NCI-H187 (cell line): Measurements from ENCODE around the gene CCDC192.

Experiments used
- DNase-seq, 2 experiments: peaks; one replicate each; lab custom pipeline; 2025; lab: John Stamatoyannopoulos, UW

Gene CCDC192

GRCh38 chr5:127810017-127810416 is 106.8 kb downstream of the CCDC192 start:
- DNase-seq: no peak

- no peak for DNase-seq
These were observed 107.7 kb downstream of the CCDC192 start for GRCh38 chr5:127810707-127811490.

DNA sequence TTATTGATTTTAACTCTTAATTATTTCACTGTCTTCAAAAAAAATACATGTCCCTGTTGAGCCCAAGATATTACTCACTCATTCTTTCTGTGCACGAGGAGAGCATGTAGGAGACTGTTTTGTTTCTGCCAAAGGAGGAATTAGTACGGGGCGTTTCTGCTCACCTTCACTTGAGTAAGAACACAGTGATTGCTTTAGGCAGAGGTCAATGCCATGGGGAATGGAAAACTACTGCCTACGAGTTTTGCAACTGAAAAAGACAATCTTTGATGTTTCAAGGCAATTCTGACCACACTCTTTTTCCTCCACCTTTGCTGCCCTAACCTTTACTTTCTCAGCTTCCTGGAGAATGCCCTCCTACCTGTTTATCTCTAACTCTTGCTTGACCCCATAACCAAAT is 109.4 kb downstream of the CCDC192 start:
- no peak for DNase-seq

GRCh38 chr5:127813633-127814587 is 110.7 kb downstream of the CCDC192 start:
- no peak for DNase-seq

DNA sequence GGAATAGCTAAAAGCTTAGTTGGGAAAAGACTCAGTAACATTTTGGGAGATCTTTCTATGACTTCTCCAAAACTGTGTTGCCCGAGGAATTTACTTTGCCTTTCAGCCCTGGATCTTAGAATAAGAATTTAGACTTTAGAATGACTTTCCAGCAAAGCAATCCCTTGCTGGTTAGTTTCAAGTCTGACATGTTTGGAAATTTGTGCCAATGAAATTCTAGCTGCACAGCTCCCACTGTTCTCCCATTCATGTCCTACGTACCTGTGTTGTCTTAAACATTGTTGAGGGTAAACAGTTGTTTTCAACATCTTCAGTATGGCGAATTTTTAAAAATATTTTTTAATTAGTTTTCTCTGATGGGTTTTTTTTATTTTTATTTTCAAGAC is 111.4 kb downstream of the CCDC192 start:
- no peak for DNase-seq

DNA sequence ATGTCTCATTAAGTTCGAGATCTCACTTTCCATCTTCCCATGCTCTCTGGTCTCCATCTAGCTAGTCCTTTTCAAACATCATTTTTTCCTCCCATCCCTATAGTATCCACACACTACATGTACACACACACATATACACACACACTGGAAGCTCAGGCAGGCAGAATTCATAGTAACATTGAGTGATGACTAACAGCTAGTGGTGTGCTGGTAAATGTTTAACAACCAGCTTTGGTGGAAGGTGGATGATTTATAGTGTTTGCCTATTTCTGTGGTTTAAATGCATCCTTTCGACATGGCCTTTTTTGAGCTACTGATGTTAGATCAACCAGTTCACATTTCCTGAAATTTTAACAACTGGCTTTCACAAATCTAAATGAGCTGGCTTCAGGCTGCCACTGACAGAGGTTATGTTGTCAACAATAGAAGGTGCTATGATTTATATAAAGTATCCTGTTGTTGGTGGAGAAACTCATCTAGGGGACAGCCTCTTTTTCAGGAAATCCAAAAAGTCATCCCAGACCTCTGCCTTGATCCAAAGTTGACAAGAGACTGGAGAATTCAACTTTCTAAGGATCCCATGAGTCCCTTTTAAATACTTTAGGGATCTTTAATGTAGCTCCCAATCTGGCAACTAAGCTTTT is 117.8 kb downstream of the CCDC192 start:
- no peak for DNase-seq

- DNase-seq: no peak
These were observed 118.7 kb downstream of the CCDC192 start for GRCh38 chr5:127821896-127822295.

DNA sequence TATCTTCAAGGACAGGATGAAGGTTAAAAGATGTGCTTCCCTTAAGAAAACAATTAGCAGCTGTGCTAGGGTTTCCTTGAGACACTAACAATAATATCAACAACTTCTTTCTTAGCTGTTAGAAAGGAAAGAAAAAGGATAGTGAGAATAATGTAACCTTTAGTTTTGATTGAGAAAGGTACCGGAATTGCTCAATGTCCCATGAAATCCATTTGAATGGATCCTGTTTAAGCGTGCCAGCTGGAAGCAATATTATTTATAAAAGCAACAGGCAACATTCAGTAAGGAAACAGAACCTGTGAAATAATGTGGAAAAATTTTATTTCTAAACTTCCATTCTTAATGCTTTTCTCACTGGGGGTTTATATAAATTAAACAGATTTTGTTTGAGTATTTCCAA is 120.9 kb downstream of the CCDC192 start:
- DNase-seq: no peak

GRCh38 chr5:127826011-127826410 is 122.8 kb downstream of the CCDC192 start:
- no peak for DNase-seq

DNA sequence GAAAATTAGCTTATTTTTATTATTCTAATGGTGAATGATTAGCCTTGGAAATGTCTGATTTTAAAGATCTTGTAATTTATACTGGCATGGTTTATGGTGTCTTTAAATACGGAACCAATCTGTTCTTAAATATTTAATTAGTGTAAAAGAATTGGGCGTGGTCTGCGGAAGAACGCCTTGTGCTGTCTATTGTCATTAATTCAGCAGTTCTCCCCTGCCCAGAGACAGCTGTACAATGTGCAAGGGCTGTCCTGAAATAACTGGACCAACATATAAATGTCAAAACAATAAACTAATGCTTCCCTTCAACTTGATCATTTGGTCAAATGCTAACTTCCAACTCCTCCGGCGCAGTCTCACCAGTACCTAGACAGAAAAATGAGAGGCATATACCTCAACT is 124.3 kb downstream of the CCDC192 start:
- no peak for DNase-seq

DNA sequence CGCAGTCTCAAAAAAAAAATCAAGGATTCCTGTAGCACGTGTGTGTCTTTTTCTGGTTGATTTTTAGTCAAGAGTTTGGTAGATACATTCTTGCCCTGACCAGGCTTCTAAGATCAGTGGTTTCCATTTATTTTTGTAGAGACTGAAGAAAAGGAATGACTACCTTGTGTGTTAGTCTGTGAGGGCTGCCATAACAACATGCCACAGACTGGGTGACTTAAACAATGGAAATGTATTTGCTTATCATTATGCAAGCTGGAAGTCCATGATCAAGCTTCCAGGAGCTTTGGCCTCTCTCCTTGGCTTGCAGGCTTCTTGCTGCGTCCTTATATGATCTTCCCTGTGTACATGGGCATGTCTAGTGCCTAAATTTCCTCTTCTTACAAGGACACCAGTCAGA is 127.0 kb downstream of the CCDC192 start:
- no peak for DNase-seq

- no peak for DNase-seq
These were observed 127.8 kb downstream of the CCDC192 start for GRCh38 chr5:127830829-127831598.

- DNase-seq: no peak
These were observed 128.9 kb downstream of the CCDC192 start for GRCh38 chr5:127832067-127832466.

- DNase-seq: no peak
These were observed 130.9 kb downstream of the CCDC192 start for GRCh38 chr5:127834094-127834531.

GRCh38 chr5:127834554-127834953 is 131.4 kb downstream of the CCDC192 start:
- DNase-seq: no peak

DNA sequence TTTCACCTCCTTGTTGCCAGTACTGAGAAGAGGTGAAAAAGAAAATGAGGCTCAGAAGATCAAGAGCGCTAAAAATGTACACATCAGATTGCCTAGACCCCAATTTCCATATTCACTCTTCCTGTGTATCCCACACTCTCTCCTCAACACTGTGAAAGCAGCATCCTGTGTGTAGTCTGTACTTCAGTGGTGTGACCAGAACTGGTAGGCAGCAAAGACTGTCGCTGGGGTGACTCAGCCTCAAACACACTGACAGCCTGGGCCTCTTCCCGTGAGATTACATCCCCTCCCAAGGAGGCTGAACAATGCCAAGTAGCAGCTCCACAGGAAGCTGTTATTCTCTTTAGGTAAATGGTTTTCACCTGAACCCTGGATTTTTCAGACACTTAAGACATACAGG is 135.5 kb downstream of the CCDC192 start:
- no peak for DNase-seq

GRCh38 chr5:127839072-127839471 is 135.9 kb downstream of the CCDC192 start:
- no peak for DNase-seq

DNA sequence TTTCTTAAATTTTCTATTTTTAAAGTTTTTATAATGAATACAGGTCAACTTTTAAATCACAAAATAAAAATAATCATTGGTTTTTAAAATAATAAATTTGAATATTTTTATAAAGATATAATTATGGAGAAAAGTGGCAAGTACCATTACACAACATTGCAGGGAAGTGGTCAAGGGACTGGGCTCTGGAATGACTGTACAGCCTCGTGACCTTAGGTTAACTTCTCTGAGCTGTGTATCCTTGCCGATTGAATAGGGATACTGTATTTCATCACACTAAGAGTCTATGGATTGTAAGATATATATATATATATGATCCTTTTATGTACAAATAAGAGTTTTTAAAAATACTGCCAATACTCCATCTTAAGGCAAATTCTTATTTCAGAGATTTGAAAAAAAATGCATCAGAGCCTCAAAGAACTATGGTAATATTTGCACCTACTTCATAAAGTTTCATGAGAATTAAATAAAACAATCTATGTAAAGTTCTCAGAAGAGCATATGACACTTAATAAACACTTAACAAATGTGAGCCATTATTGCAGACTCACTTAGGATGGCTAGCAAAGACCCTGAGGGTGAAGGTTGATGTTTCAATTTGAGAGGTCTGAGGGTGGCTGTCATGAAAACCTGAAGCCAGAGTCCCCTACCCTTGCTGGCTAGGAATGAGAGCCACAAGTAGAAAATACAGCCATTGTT is 136.5 kb downstream of the CCDC192 start:
- DNase-seq: no peak

DNA sequence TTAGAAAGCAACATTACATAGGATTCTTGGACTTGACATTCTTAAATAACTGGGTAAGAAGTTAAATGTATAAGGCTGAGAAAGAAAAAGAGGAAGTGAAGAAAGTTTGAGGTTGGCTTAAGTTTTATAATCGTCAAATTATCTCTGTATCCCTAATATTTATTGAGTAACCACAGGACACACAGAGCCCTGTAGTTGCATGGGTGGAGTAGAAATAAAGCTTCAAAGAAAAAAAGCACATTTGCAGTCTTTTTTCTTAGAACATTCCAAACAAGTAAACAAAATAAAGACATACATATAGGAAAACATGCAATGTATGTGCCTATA is 137.0 kb downstream of the CCDC192 start:
- no peak for DNase-seq

DNA sequence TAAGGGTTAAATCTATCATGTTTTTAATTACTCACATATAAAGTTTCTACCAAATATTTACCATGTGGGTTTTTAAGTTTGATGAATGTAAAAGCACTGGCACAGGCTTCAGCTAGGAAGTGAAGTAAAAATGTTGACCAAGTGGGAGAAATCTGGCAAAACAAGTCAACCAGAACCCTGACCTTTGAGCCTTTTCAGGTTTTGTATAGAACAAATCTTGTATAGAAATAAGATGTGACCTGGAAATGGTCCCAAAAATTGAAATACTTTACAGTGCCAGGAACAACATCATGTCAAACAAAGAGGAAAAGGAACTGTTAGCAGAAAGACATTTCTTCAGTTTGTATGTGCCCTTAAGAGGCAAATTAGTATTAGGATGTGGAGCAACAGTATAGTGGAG is 137.6 kb downstream of the CCDC192 start:
- DNase-seq: no peak

DNA sequence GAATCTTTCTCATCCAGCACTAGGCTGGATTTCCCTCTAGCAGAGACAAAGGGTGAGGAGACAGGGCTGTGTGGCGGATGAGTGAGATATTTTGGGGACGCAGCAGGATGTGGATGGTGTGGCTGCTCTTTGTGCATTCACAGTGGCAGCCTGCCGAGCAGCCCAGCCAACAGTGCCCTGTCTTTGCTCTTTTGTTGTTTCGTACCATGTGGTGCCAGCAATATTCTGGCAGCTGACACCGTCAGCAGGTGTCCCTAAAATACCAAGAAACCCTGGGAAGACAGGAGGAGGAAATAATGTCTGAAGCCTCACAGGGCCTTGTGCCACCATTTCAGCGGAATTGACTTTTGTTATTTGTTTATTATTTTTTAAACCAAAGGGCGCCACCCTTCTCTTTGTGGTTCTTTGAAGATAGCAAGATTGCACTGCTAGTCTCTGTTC is 141.4 kb downstream of the CCDC192 start:
- no peak for DNase-seq
